SK-N-SH (cell line): ENCODE data around the gene CBFA2T3.

ENCODE experiments used
- CHD2 ChIP-seq: fragments of 150-350 bp; IDR thresholded peaks from 2 replicates; pipeline ENCODE4 v1.6.1; 2018; ENCODE audit warnings: low read length; ENCODE audit not compliant: partially characterized antibody
- ELF1 ChIP-seq: IDR thresholded peaks from 2 replicates; pipeline ENCODE4 v1.4.0; 2012
- EP300 ChIP-seq, 2 experiments: IDR thresholded peaks; 2 replicates each; pipeline versions ENCODE4 v1.4.0 to v1.6.1; 2012; ENCODE audit warnings: borderline replicate concordance in 1 of 2, low read depth in 1 of 2, low read length in 1 of 2
- FOXJ3 ChIP-seq: sonication (generic); formaldehyde crosslinking; IDR thresholded peaks from 2 replicates; pipeline ENCODE4 v1.5.1; 2020; ENCODE audit warnings: mild to moderate bottlenecking, missing genetic modification reagents
- GABPA ChIP-seq: IDR thresholded peaks from 2 replicates; pipeline ENCODE4 v1.4.0; 2012; ENCODE audit warnings: low read depth, mild to moderate bottlenecking
- JUND ChIP-seq: IDR thresholded peaks from 2 replicates; pipeline ENCODE4 v1.4.0; 2012
- MXI1 ChIP-seq: IDR thresholded peaks from 2 replicates; pipeline ENCODE4 v1.6.1; 2012; ENCODE audit warnings: mild to moderate bottlenecking, low read depth, low read length, improper control_type of control experiment
- NFIC ChIP-seq: IDR thresholded peaks from 2 replicates; pipeline ENCODE4 v1.4.0; 2012; ENCODE audit warnings: borderline replicate concordance
- POLR2AphosphoS5 ChIP-seq: IDR thresholded peaks from 2 replicates; pipeline ENCODE4 v1.6.1; 2012; ENCODE audit warnings: low read depth, low read length
- RCOR1 ChIP-seq: fragments of 150-350 bp; IDR thresholded peaks from 2 replicates; pipeline ENCODE4 v1.6.1; 2017; ENCODE audit warnings: antibody characterized with exemption, low read length
- SMC3 ChIP-seq: IDR thresholded peaks from 2 replicates; pipeline ENCODE4 v1.6.1; 2012; ENCODE audit warnings: low read depth, low read length, improper control_type of control experiment
- TF ChIP-seq, protein P1 (sequence below): fragments of 200-600 bp; sonication (generic); IDR thresholded peaks from 2 replicates; pipeline ENCODE4 v1.6.1; 2017; ENCODE audit warnings: antibody characterized with exemption, mild to moderate bottlenecking, moderate library complexity
- TF ChIP-seq, protein P2 (sequence below): IDR thresholded peaks from 2 replicates; pipeline ENCODE4 v1.6.1; 2012; ENCODE audit warnings: mild to moderate bottlenecking, low read depth, low read length, moderate library complexity
- TF ChIP-seq, protein P3 (sequence below): fragments of 150-350 bp; IDR thresholded peaks from 2 replicates; pipeline ENCODE4 v1.6.1; 2017; ENCODE audit warnings: antibody characterized with exemption, low read length, low read depth, borderline replicate concordance

DNA sequence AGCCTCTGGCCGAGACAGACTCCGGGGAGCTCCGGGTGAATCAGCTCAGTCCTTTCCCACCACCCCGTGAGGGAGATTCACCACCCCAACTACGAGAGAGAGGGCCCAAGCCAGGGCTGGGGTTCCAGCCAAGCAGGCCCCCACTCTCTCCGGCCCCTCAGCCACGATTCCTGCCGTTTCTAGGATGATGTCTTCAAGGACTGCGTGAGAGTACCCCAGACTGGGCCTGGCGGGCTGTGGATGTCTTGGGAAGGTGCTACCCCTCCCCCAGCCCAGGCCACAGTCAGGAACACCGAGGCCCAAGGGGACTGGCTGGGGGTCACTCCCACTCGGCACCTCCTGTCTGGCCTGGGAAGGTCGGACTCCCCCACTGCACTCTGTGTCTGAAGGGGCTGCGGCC, 89.0 kb downstream of the CBFA2T3 start:
- TF ChIP-seq NFIC, result no peak
- TF ChIP-seq, protein P1, sequence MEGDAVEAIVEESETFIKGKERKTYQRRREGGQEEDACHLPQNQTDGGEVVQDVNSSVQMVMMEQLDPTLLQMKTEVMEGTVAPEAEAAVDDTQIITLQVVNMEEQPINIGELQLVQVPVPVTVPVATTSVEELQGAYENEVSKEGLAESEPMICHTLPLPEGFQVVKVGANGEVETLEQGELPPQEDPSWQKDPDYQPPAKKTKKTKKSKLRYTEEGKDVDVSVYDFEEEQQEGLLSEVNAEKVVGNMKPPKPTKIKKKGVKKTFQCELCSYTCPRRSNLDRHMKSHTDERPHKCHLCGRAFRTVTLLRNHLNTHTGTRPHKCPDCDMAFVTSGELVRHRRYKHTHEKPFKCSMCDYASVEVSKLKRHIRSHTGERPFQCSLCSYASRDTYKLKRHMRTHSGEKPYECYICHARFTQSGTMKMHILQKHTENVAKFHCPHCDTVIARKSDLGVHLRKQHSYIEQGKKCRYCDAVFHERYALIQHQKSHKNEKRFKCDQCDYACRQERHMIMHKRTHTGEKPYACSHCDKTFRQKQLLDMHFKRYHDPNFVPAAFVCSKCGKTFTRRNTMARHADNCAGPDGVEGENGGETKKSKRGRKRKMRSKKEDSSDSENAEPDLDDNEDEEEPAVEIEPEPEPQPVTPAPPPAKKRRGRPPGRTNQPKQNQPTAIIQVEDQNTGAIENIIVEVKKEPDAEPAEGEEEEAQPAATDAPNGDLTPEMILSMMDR, result no peak
- TF ChIP-seq GABPA, result no peak
- TF ChIP-seq CHD2, result no peak
- no peak for TF ChIP-seq JUND
- TF ChIP-seq, protein P2, sequence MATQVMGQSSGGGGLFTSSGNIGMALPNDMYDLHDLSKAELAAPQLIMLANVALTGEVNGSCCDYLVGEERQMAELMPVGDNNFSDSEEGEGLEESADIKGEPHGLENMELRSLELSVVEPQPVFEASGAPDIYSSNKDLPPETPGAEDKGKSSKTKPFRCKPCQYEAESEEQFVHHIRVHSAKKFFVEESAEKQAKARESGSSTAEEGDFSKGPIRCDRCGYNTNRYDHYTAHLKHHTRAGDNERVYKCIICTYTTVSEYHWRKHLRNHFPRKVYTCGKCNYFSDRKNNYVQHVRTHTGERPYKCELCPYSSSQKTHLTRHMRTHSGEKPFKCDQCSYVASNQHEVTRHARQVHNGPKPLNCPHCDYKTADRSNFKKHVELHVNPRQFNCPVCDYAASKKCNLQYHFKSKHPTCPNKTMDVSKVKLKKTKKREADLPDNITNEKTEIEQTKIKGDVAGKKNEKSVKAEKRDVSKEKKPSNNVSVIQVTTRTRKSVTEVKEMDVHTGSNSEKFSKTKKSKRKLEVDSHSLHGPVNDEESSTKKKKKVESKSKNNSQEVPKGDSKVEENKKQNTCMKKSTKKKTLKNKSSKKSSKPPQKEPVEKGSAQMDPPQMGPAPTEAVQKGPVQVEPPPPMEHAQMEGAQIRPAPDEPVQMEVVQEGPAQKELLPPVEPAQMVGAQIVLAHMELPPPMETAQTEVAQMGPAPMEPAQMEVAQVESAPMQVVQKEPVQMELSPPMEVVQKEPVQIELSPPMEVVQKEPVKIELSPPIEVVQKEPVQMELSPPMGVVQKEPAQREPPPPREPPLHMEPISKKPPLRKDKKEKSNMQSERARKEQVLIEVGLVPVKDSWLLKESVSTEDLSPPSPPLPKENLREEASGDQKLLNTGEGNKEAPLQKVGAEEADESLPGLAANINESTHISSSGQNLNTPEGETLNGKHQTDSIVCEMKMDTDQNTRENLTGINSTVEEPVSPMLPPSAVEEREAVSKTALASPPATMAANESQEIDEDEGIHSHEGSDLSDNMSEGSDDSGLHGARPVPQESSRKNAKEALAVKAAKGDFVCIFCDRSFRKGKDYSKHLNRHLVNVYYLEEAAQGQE, result no peak
- no peak for TF ChIP-seq EP300 (IDR thresholded peaks at IDR 0.05; ENCODE audit: borderline replicate concordance in 1 of 2, low read depth in 1 of 2, low read length in 1 of 2)
- no peak for TF ChIP-seq RCOR1
- no peak for TF ChIP-seq POLR2AphosphoS5
- no peak for TF ChIP-seq ELF1
- TF ChIP-seq SMC3, result no peak
- TF ChIP-seq, protein P3, sequence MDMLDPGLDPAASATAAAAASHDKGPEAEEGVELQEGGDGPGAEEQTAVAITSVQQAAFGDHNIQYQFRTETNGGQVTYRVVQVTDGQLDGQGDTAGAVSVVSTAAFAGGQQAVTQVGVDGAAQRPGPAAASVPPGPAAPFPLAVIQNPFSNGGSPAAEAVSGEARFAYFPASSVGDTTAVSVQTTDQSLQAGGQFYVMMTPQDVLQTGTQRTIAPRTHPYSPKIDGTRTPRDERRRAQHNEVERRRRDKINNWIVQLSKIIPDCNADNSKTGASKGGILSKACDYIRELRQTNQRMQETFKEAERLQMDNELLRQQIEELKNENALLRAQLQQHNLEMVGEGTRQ, result no peak
- TF ChIP-seq MXI1, result no peak
- no peak for TF ChIP-seq FOXJ3 (CRISPR knock-in tag)
